Measurements from ENCODE around the gene AQP5.

GRCh38 chr12:49921299-49921698, 40.4 kb upstream of the AQP5 start:
- TF ChIP-seq, protein P1, sequence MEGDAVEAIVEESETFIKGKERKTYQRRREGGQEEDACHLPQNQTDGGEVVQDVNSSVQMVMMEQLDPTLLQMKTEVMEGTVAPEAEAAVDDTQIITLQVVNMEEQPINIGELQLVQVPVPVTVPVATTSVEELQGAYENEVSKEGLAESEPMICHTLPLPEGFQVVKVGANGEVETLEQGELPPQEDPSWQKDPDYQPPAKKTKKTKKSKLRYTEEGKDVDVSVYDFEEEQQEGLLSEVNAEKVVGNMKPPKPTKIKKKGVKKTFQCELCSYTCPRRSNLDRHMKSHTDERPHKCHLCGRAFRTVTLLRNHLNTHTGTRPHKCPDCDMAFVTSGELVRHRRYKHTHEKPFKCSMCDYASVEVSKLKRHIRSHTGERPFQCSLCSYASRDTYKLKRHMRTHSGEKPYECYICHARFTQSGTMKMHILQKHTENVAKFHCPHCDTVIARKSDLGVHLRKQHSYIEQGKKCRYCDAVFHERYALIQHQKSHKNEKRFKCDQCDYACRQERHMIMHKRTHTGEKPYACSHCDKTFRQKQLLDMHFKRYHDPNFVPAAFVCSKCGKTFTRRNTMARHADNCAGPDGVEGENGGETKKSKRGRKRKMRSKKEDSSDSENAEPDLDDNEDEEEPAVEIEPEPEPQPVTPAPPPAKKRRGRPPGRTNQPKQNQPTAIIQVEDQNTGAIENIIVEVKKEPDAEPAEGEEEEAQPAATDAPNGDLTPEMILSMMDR (IDR thresholded peaks at IDR 0.05; ENCODE audit: insufficient read depth, low read length): no peak
- no peak for TF ChIP-seq REST (IDR thresholded peaks at IDR 0.05; ENCODE audit: insufficient replicate concordance, low read depth)

All from HL-60 (cell line).